Astrocyte (in vitro differentiated cells and primary cell): ENCODE measurements around the gene DHRS7. TPM values are rescaled to one million over a fixed set of nuclear protein-coding genes. Genes with fewer than 3 reads are reported as not detected.

Source experiments
- DNase-seq: peaks from one replicate; pipeline ENCODE4 v3.0.0-alpha.2; 2010; ENCODE audit warnings: low read depth
- FAIRE-seq: peaks from 2 replicates; lab custom pipeline; 2011; peaks lifted over from hg19 to GRCh38; lab: Jason Lieb, UNC
- H2AFZ ChIP-seq: 2 replicates; pipeline ENCODE4 v1.6.0; 2012; ENCODE audit warnings: low read depth, low read length, inconsistent platforms
- H3K27ac ChIP-seq: 2 replicates; pipeline ENCODE4 v1.5.1; 2011; ENCODE audit warnings: low read depth, low read length, inconsistent platforms
- H3K27me3 ChIP-seq: 2 replicates; pipeline ENCODE4 v1.6.0; 2011; ENCODE audit warnings: low read length, inconsistent platforms; ENCODE audit not compliant: insufficient read depth
- H3K36me3 ChIP-seq: 2 replicates; pipeline ENCODE4 v1.5.1; 2011; ENCODE audit warnings: low read length, inconsistent platforms; ENCODE audit not compliant: insufficient read depth
- H3K4me1 ChIP-seq: 2 replicates; pipeline ENCODE4 v1.5.1; 2011; ENCODE audit warnings: low read length, inconsistent platforms; ENCODE audit not compliant: insufficient read depth
- H3K4me2 ChIP-seq: 2 replicates; pipeline ENCODE4 v1.6.0; 2012; ENCODE audit warnings: low read length, inconsistent platforms
- H3K4me3 ChIP-seq: 2 replicates; pipeline ENCODE4 v1.5.1; 2011; ENCODE audit warnings: low read depth, mild to moderate bottlenecking, low read length, inconsistent platforms; ENCODE audit not compliant: insufficient read depth
- H3K79me2 ChIP-seq: 2 replicates; pipeline ENCODE4 v1.6.0; 2012; ENCODE audit warnings: mild to moderate bottlenecking, low read length, inconsistent platforms; ENCODE audit not compliant: insufficient read depth
- H3K9ac ChIP-seq: 2 replicates; pipeline ENCODE4 v1.6.0; 2012; ENCODE audit warnings: mild to moderate bottlenecking, low read length, inconsistent platforms
- H3K9me3 ChIP-seq: 2 replicates; pipeline ENCODE4 v1.5.1; 2012; ENCODE audit warnings: low read depth, mild to moderate bottlenecking, low read length, inconsistent platforms; ENCODE audit not compliant: insufficient read depth
- H4K20me1 ChIP-seq: 2 replicates; pipeline ENCODE4 v1.6.0; 2012; ENCODE audit warnings: low read length, inconsistent platforms; ENCODE audit not compliant: insufficient read depth
- H3K27ac Mint-ChIP-seq: one replicate; pipeline ENCODE4 v1.8.0; 2021; ENCODE audit warnings: mild to moderate bottlenecking, mixed read lengths; ENCODE audit not compliant: unreplicated experiment
- H3K27me3 Mint-ChIP-seq: one replicate; pipeline ENCODE4 v1.8.0; 2021; ENCODE audit warnings: low read depth, mixed read lengths; ENCODE audit not compliant: unreplicated experiment
- H3K36me3 Mint-ChIP-seq: one replicate; pipeline ENCODE4 v1.8.0; 2021; ENCODE audit warnings: low read depth, mixed read lengths; ENCODE audit not compliant: unreplicated experiment
- H3K4me1 Mint-ChIP-seq: one replicate; pipeline ENCODE4 v1.8.0; 2021; ENCODE audit warnings: low read depth, mixed read lengths; ENCODE audit not compliant: unreplicated experiment
- H3K4me3 Mint-ChIP-seq: one replicate; pipeline ENCODE4 v1.8.0; 2021; ENCODE audit warnings: mild to moderate bottlenecking, moderate library complexity, mixed read lengths; ENCODE audit not compliant: unreplicated experiment
- H3K9me3 Mint-ChIP-seq: one replicate; pipeline ENCODE4 v1.8.0; 2021; ENCODE audit warnings: mild to moderate bottlenecking, mixed read lengths; ENCODE audit not compliant: unreplicated experiment
- CTCF ChIP-seq: IDR thresholded peaks from 2 replicates; pipeline ENCODE4 v1.5.1; 2011; ENCODE audit warnings: low read depth, mild to moderate bottlenecking, inconsistent platforms, low read length, moderate library complexity; ENCODE audit not compliant: insufficient read depth
- EZH2 ChIP-seq: IDR thresholded peaks from 2 replicates; pipeline ENCODE4 v1.6.1; 2012; ENCODE audit warnings: mild to moderate bottlenecking, low read length, inconsistent platforms; ENCODE audit not compliant: insufficient read depth
- total RNA-seq: library from RNA; stranded (reverse); gene quantifications from 2 replicates; pipeline ENCODE4 v1.2.1, GENCODE V29; 2021

The DHRS7 gene
- total RNA-seq, 1 donor from 2014 or later = 62.5 TPM

GRCh38 chr14:60165547-60165876, 314 bp upstream of the DHRS7 start:
- Histone ChIP-seq H2AFZ (peak overlapping the region; percentile 94), H3K4me2 (peak overlapping the region; percentile 88), H3K9me3 (no peaks in the 10 kb centered on the region), H3K36me3 (no peaks in the 10 kb centered on the region), H3K4me3 (peak overlapping the region; percentile 94), H3K9ac (peak overlapping the region; percentile 95), H3K79me2 (peaks cover 15% of the 10 kb centered on the region), H4K20me1 (no peaks in the 10 kb centered on the region), H3K27ac (no peak overlapping the region), H3K4me1 (peaks cover 10% of the 10 kb centered on the region), H3K27me3 (no peaks in the 10 kb centered on the region)
- no peak for TF ChIP-seq EZH2
- TF ChIP-seq CTCF = no peak
- DNase-seq (no peak), FAIRE-seq (no peak)
- no peaks in the 10 kb centered on the region for H3K9me3 Mint-ChIP-seq
- H3K27me3 Mint-ChIP-seq = no peaks in the 10 kb centered on the region
- peak overlapping the region; percentile 34 for H3K27ac Mint-ChIP-seq
- peaks cover 4% of the 10 kb centered on the region for H3K4me1 Mint-ChIP-seq
- H3K4me3 Mint-ChIP-seq = peak overlapping the region; percentile 83
- peaks cover 5% of the 10 kb centered on the region for H3K36me3 Mint-ChIP-seq

GRCh38 chr14:60164404-60164711, 840 bp downstream of the DHRS7 start:
- H3K27me3 ChIP-seq = no peaks in the 10 kb centered on the region
- no peaks in the 10 kb centered on the region for H3K9me3 Mint-ChIP-seq
- peak overlapping the region; percentile 94 for H2AFZ ChIP-seq
- no peak for DNase-seq
- no peak for TF ChIP-seq CTCF
- no peak for TF ChIP-seq EZH2
- H3K4me3 ChIP-seq = peak overlapping the region; percentile 94
- H3K36me3 Mint-ChIP-seq = peaks cover 8% of the 10 kb centered on the region
- peak overlapping the region; percentile 92 for H3K27ac Mint-ChIP-seq
- H3K27ac ChIP-seq = peak overlapping the region; percentile 78
- no peaks in the 10 kb centered on the region for H3K36me3 ChIP-seq
- peak overlapping the region; percentile 88 for H3K4me2 ChIP-seq
- H3K79me2 ChIP-seq = peaks cover 15% of the 10 kb centered on the region
- peaks cover 10% of the 10 kb centered on the region for H3K4me1 ChIP-seq
- no peaks in the 10 kb centered on the region for H3K9me3 ChIP-seq
- peak; percentile 13 for FAIRE-seq
- H3K9ac ChIP-seq = peak overlapping the region; percentile 95
- no peaks in the 10 kb centered on the region for H4K20me1 ChIP-seq
- H3K4me3 Mint-ChIP-seq = peak overlapping the region; percentile 98
- H3K27me3 Mint-ChIP-seq = no peaks in the 10 kb centered on the region
- peaks cover 4% of the 10 kb centered on the region for H3K4me1 Mint-ChIP-seq

- DNase-seq = no peak
- peaks cover 4% of the 10 kb centered on the region for H4K20me1 ChIP-seq
- peaks cover 10% of the 10 kb centered on the region for H3K4me1 ChIP-seq
- TF ChIP-seq EZH2 (no peak), CTCF (no peak)
- H2AFZ ChIP-seq = no peak overlapping the region
- no peaks in the 10 kb centered on the region for H3K36me3 ChIP-seq
- Mint-ChIP-seq H3K4me3 (peak overlapping the region; percentile 98), H3K36me3 (peaks cover 8% of the 10 kb centered on the region), H3K27me3 (no peaks in the 10 kb centered on the region), H3K4me1 (peaks cover 4% of the 10 kb centered on the region), H3K27ac (no peak overlapping the region), H3K9me3 (no peaks in the 10 kb centered on the region)
- peak overlapping the region; percentile 94 for H3K4me3 ChIP-seq
- no peak overlapping the region for H3K27ac ChIP-seq
- peaks cover 21% of the 10 kb centered on the region for H3K79me2 ChIP-seq
- H3K9ac ChIP-seq = peak overlapping the region; percentile 95
- no peak for FAIRE-seq
- H3K4me2 ChIP-seq = peak overlapping the region; percentile 88
- H3K9me3 ChIP-seq = no peaks in the 10 kb centered on the region
- H3K27me3 ChIP-seq = no peaks in the 10 kb centered on the region
These were observed 1.5 kb downstream of the DHRS7 start for GRCh38 chr14:60163693-60164092.
